ENCODE measurements around the gene CCDC88B. TPM values are rescaled to one million over a fixed set of nuclear protein-coding genes. Genes with fewer than 3 reads are reported as not detected.

Gene CCDC88B
- total and polyA plus RNA-seq, 2 experiments from 2014 or later, result 6.8 to 12.1 TPM

DNA sequence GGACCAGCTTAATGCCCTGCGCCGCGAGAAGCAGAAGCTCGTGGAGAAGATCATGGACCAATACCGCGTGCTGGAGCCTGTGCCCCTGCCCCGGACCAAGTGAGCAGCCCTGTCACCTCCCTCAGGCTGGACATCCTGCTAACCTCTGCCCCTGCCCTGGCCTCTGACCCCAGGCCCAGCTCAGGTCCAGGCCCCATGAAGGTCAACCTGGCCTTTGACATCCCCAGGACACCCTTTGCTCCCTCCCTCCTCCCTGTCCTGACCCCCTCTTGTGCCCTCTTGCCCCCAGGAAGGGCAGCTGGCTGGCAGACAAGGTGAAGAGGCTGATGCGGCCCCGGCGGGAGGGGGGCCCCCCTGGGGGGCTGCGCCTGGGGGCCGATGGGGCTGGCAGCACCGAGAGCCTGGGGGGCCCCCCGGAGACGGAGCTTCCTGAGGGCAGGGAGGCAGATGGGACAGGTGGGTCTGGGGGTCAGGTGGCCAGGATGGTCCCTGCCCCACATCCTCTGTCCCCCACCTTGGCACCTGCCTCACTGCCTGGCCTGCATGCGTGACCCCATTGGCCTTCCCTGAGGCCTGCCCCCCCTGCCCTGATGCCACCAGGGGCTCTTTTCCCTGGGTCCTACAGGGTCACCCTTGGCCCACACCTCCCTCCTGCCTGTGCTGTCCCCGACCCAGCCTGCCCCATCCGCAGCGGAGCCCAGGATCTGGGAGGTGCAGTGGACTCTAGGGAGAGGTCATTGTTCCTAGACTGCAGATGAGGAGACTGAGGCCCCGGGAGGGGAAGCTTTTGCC, 13.9 kb downstream of the CCDC88B start:
- Histone ChIP-seq H2AFZ (no peak overlapping the region), H3K4me2 (no peak overlapping the region), H4K20me1 (replicated peaks; ENCODE audit: insufficient read depth) (no peaks in the 10 kb centered on the region), H3K4me3 (no peak overlapping the region), H3K9me2 (ENCODE audit: insufficient read depth) (no peaks in the 10 kb centered on the region), H3K79me2 (replicated peaks; ENCODE audit: insufficient read depth) (no peaks in the 10 kb centered on the region), H3K36me3 (ENCODE audit: insufficient read depth) (no peaks in the 10 kb centered on the region), H3K27me3 (ENCODE audit: insufficient read depth) (0 out of 2 replicates have a peak, but pooled peaks cover 3% of the 10 kb centered on the region), H3K4me1 (ENCODE audit: insufficient read depth) (peaks cover 12% of the 10 kb centered on the region; the same call in 1 of the 2 replicates), H3F3A (replicated peaks; ENCODE audit: low read depth) (0 out of 2 replicates have a peak, but pooled peaks cover 6% of the 10 kb centered on the region), H3K27ac (ENCODE audit: low read depth) (no peak overlapping the region)
- no peak overlapping the region for H3K4me3 Mint-ChIP-seq
- H3K27me3 Mint-ChIP-seq (ENCODE audit: insufficient read depth, low read depth, poor library complexity), result peaks cover 13% of the 10 kb centered on the region
- TF ChIP-seq, protein P1, sequence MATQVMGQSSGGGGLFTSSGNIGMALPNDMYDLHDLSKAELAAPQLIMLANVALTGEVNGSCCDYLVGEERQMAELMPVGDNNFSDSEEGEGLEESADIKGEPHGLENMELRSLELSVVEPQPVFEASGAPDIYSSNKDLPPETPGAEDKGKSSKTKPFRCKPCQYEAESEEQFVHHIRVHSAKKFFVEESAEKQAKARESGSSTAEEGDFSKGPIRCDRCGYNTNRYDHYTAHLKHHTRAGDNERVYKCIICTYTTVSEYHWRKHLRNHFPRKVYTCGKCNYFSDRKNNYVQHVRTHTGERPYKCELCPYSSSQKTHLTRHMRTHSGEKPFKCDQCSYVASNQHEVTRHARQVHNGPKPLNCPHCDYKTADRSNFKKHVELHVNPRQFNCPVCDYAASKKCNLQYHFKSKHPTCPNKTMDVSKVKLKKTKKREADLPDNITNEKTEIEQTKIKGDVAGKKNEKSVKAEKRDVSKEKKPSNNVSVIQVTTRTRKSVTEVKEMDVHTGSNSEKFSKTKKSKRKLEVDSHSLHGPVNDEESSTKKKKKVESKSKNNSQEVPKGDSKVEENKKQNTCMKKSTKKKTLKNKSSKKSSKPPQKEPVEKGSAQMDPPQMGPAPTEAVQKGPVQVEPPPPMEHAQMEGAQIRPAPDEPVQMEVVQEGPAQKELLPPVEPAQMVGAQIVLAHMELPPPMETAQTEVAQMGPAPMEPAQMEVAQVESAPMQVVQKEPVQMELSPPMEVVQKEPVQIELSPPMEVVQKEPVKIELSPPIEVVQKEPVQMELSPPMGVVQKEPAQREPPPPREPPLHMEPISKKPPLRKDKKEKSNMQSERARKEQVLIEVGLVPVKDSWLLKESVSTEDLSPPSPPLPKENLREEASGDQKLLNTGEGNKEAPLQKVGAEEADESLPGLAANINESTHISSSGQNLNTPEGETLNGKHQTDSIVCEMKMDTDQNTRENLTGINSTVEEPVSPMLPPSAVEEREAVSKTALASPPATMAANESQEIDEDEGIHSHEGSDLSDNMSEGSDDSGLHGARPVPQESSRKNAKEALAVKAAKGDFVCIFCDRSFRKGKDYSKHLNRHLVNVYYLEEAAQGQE (IDR thresholded peaks at IDR 0.05; ENCODE audit: unreplicated experiment), result no peak
- TF ChIP-seq, protein P2, sequence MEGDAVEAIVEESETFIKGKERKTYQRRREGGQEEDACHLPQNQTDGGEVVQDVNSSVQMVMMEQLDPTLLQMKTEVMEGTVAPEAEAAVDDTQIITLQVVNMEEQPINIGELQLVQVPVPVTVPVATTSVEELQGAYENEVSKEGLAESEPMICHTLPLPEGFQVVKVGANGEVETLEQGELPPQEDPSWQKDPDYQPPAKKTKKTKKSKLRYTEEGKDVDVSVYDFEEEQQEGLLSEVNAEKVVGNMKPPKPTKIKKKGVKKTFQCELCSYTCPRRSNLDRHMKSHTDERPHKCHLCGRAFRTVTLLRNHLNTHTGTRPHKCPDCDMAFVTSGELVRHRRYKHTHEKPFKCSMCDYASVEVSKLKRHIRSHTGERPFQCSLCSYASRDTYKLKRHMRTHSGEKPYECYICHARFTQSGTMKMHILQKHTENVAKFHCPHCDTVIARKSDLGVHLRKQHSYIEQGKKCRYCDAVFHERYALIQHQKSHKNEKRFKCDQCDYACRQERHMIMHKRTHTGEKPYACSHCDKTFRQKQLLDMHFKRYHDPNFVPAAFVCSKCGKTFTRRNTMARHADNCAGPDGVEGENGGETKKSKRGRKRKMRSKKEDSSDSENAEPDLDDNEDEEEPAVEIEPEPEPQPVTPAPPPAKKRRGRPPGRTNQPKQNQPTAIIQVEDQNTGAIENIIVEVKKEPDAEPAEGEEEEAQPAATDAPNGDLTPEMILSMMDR (conservative IDR thresholded peaks at IDR 0.05; ENCODE audit: low read depth in 2 of 2), result no peak
- TF ChIP-seq, protein P3, sequence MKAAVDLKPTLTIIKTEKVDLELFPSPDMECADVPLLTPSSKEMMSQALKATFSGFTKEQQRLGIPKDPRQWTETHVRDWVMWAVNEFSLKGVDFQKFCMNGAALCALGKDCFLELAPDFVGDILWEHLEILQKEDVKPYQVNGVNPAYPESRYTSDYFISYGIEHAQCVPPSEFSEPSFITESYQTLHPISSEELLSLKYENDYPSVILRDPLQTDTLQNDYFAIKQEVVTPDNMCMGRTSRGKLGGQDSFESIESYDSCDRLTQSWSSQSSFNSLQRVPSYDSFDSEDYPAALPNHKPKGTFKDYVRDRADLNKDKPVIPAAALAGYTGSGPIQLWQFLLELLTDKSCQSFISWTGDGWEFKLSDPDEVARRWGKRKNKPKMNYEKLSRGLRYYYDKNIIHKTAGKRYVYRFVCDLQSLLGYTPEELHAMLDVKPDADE (IDR thresholded peaks at IDR 0.05), result no peak
- ATAC-seq (no peak), DNase-seq (ENCODE audit: low spot score) (no peak)
- no peaks in the 10 kb centered on the region for H3K9me3 Mint-ChIP-seq
- H3K4me1 Mint-ChIP-seq, result peaks cover 16% of the 10 kb centered on the region
- no peaks in the 10 kb centered on the region for H3K36me3 Mint-ChIP-seq (ENCODE audit: low read depth)
- H3K27ac Mint-ChIP-seq, result no peak overlapping the region

DNA sequence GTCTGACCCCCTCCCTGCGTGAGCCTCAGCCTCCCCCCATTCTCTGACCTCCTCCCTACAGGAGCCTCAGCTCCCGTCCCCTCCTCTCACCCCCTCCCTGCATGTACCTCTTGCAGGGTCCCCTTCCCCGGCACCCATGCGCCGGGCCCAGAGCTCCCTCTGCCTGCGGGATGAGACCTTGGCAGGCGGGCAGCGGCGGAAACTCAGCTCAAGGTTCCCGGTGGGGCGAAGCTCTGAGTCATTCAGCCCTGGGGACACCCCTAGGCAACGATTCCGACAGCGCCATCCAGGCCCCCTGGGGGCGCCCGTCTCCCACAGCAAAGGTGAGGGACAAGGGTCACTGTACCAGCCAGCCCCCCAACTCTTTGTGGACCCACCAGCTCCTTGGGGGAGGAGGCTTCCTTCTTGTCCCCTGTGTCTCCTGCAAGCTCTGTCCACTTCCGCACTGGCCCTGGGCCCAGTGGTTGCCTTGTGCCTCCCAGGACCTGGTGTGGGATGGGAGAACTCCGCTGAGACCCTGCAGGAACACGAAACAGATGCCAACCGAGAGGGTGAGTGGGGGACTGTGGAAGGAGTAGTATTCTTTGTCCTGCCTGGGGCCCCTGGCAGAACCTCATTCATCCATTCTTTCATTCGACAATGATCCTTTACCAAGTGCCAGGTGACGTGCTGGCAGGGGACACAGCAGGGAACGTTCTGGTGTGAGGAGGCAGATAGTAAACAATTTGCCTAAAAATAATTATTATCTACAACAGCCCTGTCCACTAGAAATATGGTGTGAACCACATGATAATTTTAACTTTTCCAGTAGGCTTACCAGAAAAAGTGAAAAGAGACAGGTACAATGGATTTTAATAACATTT, 15.3 kb downstream of the CCDC88B start:
- H3K4me1 ChIP-seq (ENCODE audit: insufficient read depth), result peaks cover 14% of the 10 kb centered on the region; the same call in 1 of the 2 replicates
- H4K20me1 ChIP-seq (replicated peaks; ENCODE audit: insufficient read depth), result no peaks in the 10 kb centered on the region
- peaks cover 9% of the 10 kb centered on the region; the same call in 1 of the 2 replicates for H3K27me3 ChIP-seq (ENCODE audit: insufficient read depth)
- H3K27ac Mint-ChIP-seq, result peak overlapping the region; percentile 80; the same call in 1 of the 2 replicates
- H3K36me3 ChIP-seq (ENCODE audit: insufficient read depth), result no peaks in the 10 kb centered on the region
- H3F3A ChIP-seq (replicated peaks; ENCODE audit: low read depth), result 0 out of 2 replicates have a peak, but pooled peaks cover 7% of the 10 kb centered on the region
- no peaks in the 10 kb centered on the region for H3K36me3 Mint-ChIP-seq (ENCODE audit: low read depth)
- DNase-seq (ENCODE audit: low spot score), result peak; percentile 91
- no peaks in the 10 kb centered on the region for H3K9me3 Mint-ChIP-seq
- peak; percentile 39 for ATAC-seq
- no peaks in the 10 kb centered on the region for H3K79me2 ChIP-seq (replicated peaks; ENCODE audit: insufficient read depth)
- peak overlapping the region; percentile 70 for H3K4me2 ChIP-seq
- 0 out of 2 replicates have a peak overlapping the region, but pooled peaks have one; percentile 30 for H3K4me3 ChIP-seq
- no peak overlapping the region for H2AFZ ChIP-seq
- H3K4me1 Mint-ChIP-seq, result peaks cover 25% of the 10 kb centered on the region
- H3K27ac ChIP-seq (ENCODE audit: low read depth), result no peak overlapping the region
- H3K9me2 ChIP-seq (ENCODE audit: insufficient read depth), result no peaks in the 10 kb centered on the region
- H3K27me3 Mint-ChIP-seq (ENCODE audit: insufficient read depth, low read depth, poor library complexity), result peaks cover 20% of the 10 kb centered on the region
- no peak overlapping the region for H3K4me3 Mint-ChIP-seq
- TF ChIP-seq POLR2AphosphoS5 (IDR thresholded peaks at IDR 0.05; ENCODE audit: low read depth) (no peak), ZNF331 (CRISPR knock-in tag; IDR thresholded peaks at IDR 0.05; ENCODE audit: low read depth) (no peak), STAT1 (IDR thresholded peaks at IDR 0.05; ENCODE audit: unreplicated experiment) (no peak), CREB1 (CRISPR knock-in tag; IDR thresholded peaks at IDR 0.05; ENCODE audit: low read depth) (0 out of 2 replicates have a peak, but pooled peaks have one; percentile 4)
- TF ChIP-seq, protein P3 (IDR thresholded peaks at IDR 0.05), result no peak
